ENCODE data around the gene HMG20A. TPM values are rescaled to one million over a fixed set of nuclear protein-coding genes. Genes with fewer than 3 reads are reported as not detected.

Gene HMG20A
- total RNA-seq, 4 donors from 2014 or later = 26.2 to 30.5 (median 28.4) TPM

DNA sequence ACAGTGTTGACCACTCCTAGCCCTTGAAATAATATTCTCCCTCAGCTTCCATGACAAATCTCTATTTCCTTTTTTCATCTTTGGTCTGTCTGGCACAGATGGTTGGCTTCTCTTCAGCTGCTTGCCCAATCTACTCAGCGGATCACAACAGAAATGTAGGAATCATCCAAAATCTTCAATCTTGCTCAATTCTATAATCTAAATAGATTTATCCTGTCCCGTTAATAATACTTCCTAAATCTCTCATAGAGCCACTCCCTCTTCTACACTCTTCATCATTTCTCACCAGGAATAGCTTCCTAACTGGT, 4.6 kb upstream of the HMG20A start:
- TF ChIP-seq, protein P1, sequence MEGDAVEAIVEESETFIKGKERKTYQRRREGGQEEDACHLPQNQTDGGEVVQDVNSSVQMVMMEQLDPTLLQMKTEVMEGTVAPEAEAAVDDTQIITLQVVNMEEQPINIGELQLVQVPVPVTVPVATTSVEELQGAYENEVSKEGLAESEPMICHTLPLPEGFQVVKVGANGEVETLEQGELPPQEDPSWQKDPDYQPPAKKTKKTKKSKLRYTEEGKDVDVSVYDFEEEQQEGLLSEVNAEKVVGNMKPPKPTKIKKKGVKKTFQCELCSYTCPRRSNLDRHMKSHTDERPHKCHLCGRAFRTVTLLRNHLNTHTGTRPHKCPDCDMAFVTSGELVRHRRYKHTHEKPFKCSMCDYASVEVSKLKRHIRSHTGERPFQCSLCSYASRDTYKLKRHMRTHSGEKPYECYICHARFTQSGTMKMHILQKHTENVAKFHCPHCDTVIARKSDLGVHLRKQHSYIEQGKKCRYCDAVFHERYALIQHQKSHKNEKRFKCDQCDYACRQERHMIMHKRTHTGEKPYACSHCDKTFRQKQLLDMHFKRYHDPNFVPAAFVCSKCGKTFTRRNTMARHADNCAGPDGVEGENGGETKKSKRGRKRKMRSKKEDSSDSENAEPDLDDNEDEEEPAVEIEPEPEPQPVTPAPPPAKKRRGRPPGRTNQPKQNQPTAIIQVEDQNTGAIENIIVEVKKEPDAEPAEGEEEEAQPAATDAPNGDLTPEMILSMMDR (IDR thresholded peaks at IDR 0.05; ENCODE audit: low read depth) = no peak

DNA sequence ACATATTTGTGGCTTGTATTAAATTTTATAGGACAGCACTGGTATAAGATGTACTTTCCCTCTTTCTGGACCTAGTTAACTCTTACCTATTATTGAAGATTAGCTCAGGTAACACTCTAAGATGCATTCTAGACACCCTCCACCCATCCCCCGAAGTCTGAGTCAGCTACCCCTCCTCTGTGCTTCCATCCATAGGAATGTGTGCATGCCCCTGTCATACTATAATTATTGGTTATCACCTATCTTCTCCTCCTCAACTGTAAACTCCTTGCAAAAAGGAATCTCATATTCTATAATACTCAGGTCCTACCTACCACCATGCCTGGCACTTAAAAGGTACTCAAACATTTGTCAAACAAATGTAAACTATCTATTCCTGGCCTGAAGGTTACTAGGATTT, 3.7 kb upstream of the HMG20A start:
- TF ChIP-seq, protein P1 (IDR thresholded peaks at IDR 0.05; ENCODE audit: low read depth) = no peak

- TF ChIP-seq, protein P1 (IDR thresholded peaks at IDR 0.05; ENCODE audit: low read depth) = no peak
Measured at GRCh38 chr15:77417602-77418001, 3.1 kb upstream of the HMG20A start.

GRCh38 chr15:77418391-77418965, 2.2 kb upstream of the HMG20A start:
- TF ChIP-seq, protein P1 (IDR thresholded peaks at IDR 0.05; ENCODE audit: low read depth) = no peak

DNA sequence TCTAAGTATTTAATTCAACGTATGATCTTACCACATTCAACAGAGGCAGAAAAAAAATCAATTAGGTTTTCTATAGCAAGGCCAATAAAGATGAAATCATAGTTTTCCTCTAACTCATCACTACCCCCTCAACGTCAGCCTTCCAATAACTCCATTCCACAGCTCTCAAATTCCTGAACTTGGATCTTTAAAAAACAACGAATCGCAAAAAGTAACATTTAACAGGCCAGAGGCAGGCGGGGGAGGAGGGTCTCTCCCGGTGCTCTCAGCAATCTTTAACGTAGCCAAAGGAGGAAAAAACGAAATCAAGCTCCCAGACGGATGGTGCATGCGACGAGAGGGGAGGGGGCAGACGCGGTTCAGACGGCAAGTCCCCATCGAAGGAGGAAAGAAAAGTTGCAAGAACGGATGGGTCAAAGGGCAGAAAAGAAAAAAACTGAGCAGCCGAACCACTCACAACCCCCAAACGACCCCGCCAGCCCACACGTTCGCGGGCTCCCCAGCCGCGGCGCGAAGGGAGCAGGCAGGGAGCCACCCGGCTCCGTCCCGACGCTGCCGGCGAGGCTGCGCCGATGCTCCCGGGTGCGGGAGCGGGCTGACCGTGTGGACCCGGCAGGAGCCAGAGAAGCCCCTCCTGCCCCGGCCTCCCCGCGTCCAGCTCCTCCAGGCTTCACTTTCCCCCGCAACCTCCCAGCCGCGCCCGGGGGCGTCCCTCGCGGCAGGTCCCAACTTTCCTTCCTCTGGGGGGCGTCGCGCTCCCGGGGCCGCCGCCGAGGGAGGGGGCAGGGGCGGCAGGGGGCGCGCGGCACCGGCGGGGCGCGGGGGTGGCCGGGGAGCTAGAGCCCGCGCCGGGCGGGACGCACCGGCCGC, 1.5 kb upstream of the HMG20A start:
- TF ChIP-seq, protein P1 (IDR thresholded peaks at IDR 0.05; ENCODE audit: low read depth) = no peak

- TF ChIP-seq, protein P1 (IDR thresholded peaks at IDR 0.05; ENCODE audit: low read depth) = no peak
Measured at GRCh38 chr15:77419836-77420609, 665 bp upstream of the HMG20A start, which contains the start of gene PEAK1. Gene PEAK1 (minus strand): TSS chr15:77420104. CDS start chr15:77181926, 238,178 bp downstream.

DNA sequence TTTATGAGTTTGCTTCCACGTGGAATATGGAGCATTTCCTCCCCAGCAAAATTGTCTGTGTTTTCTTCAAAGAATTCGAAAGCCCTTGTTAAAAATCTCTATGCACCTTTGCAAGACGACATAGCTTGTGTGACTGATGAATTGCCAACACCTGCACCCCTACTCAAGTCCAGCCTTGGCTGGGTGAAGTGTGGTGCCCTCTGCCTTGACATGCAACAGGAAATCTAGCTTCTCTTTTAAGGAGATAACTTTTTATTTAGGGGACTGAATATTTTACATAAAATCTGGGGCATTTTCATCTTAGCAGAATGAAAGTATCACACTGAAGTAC, 647 bp downstream of the HMG20A start:
- TF ChIP-seq, protein P1 (IDR thresholded peaks at IDR 0.05; ENCODE audit: low read depth) = no peak

Measured in subcutaneous adipose tissue (tissue), 4 donors.